Neuronal stem cell (in vitro differentiated cells): ENCODE measurements around the gene PCBP1.

ENCODE experiments used
- DNase-seq: peaks from one replicate; pipeline ENCODE4 v3.0.0-alpha.2; 2013; ENCODE audit warnings: low spot score
- H2AFZ ChIP-seq: one replicate; pipeline ENCODE4 v1.6.1; 2013; ENCODE audit warnings: mild to moderate bottlenecking, low read length, inconsistent platforms
- H2AK5ac ChIP-seq: 2 replicates; pipeline ENCODE4 v1.6.1; 2013; ENCODE audit warnings: low read depth, mild to moderate bottlenecking, inconsistent platforms, low read length, moderate library complexity, mixed read lengths
- H2BK120ac ChIP-seq: 2 replicates; pipeline ENCODE4 v1.6.1; 2013; ENCODE audit warnings: low read depth, mild to moderate bottlenecking, inconsistent platforms, low read length, moderate library complexity, mixed read lengths
- H2BK12ac ChIP-seq: one replicate; pipeline ENCODE4 v1.6.1; 2013; ENCODE audit warnings: low read length, inconsistent platforms
- H2BK15ac ChIP-seq: 2 replicates; pipeline ENCODE4 v1.6.1; 2013; ENCODE audit warnings: mild to moderate bottlenecking, low read length, inconsistent platforms, mixed read lengths
- H2BK5ac ChIP-seq: one replicate; pipeline ENCODE4 v1.6.1; 2013; ENCODE audit warnings: inconsistent platforms, mild to moderate bottlenecking, low read length, moderate library complexity
- H3K14ac ChIP-seq: one replicate; pipeline ENCODE4 v1.6.1; 2013; ENCODE audit warnings: low read length, inconsistent platforms
- H3K18ac ChIP-seq: 2 replicates; pipeline ENCODE4 v1.6.1; 2013; ENCODE audit warnings: low read length, inconsistent platforms
- H3K23ac ChIP-seq: 2 replicates; pipeline ENCODE4 v1.6.1; 2013; ENCODE audit warnings: low read depth, mild to moderate bottlenecking, mixed read lengths, low read length, inconsistent platforms; ENCODE audit not compliant: poor library complexity
- H3K27ac ChIP-seq: replicated peaks from 3 replicates; pipeline ENCODE4 v1.5.1; 2013; ENCODE audit warnings: low read length, inconsistent platforms
- H3K27me3 ChIP-seq, 3 experiments: 2 replicates each; pipeline ENCODE4 v1.6.1; 2013; ENCODE audit warnings: low read length in 3 of 3, mild to moderate bottlenecking in 2 of 3, inconsistent platforms in 1 of 3, low read depth in 1 of 3, mixed read lengths in 1 of 3, moderate library complexity in 1 of 3; ENCODE audit not compliant: control insufficient read depth in 3 of 3, insufficient read depth in 3 of 3
- H3K36me3 ChIP-seq, 2 donors: replicated peaks in 1 of 2; 2 replicates each; pipeline ENCODE4 v1.6.1; 2013; ENCODE audit warnings: low read length in 2 of 2; ENCODE audit not compliant: control insufficient read depth in 2 of 2, insufficient read depth in 2 of 2
- H3K4ac ChIP-seq: 2 replicates; pipeline ENCODE4 v1.6.1; 2013; ENCODE audit warnings: inconsistent platforms, mild to moderate bottlenecking, low read length, moderate library complexity
- H3K4me1 ChIP-seq, 2 donors: 1 replicate in 1 of 2; 2 replicates in 1 of 2; pipeline ENCODE4 v1.6.1; 2013; ENCODE audit warnings: low read length in 2 of 2, low read depth in 1 of 2; ENCODE audit not compliant: control insufficient read depth in 2 of 2, insufficient read depth in 1 of 2
- H3K4me2 ChIP-seq: one replicate; pipeline ENCODE4 v1.6.1; 2013; ENCODE audit warnings: mild to moderate bottlenecking, low read length, inconsistent platforms; ENCODE audit not compliant: insufficient read depth, poor library complexity, severe bottlenecking
- H3K4me3 ChIP-seq, 2 donors: 2 replicates each; pipeline ENCODE4 v1.5.1; 2013; ENCODE audit warnings: low read length in 2 of 2, mild to moderate bottlenecking in 2 of 2, inconsistent platforms in 1 of 2, moderate library complexity in 1 of 2
- H3K79me1 ChIP-seq: one replicate; pipeline ENCODE4 v1.6.1; 2013; ENCODE audit warnings: low read depth, mild to moderate bottlenecking, inconsistent platforms, low read length, moderate library complexity
- H3K9ac ChIP-seq: one replicate; pipeline ENCODE4 v1.6.1; 2013; ENCODE audit warnings: mild to moderate bottlenecking, low read depth, low read length, inconsistent platforms; ENCODE audit not compliant: poor library complexity
- H3K9me3 ChIP-seq, 2 donors: replicated peaks in 1 of 2; 2 replicates each; pipeline versions ENCODE3 to v1.6.1; 2013; ENCODE audit warnings: low read length in 2 of 2, mild to moderate bottlenecking in 2 of 2, inconsistent platforms in 1 of 2, low read depth in 1 of 2, mixed read lengths in 1 of 2, moderate library complexity in 1 of 2; ENCODE audit not compliant: control insufficient read depth in 2 of 2, insufficient read depth in 1 of 2
- H4K8ac ChIP-seq: one replicate; pipeline ENCODE4 v1.6.1; 2013; ENCODE audit warnings: low read depth, mild to moderate bottlenecking, inconsistent platforms, low read length, moderate library complexity
- H4K91ac ChIP-seq: one replicate; pipeline ENCODE4 v1.6.1; 2013; ENCODE audit warnings: low read length, low read depth, mild to moderate bottlenecking, inconsistent platforms; ENCODE audit not compliant: poor library complexity
- WGBS, 2 donors: extraction: QIAGEN DNeasy Blood & Tissue Kit; methylation state at CpG; one replicate each; pipeline ENCODE4 v1.1.7; 2013; ENCODE audit warnings: missing lambda C conversion rate in 2 of 2, mixed read lengths in 1 of 2; ENCODE audit not compliant: insufficient read length in 2 of 2, insufficient replicate concordance in 1 of 2; ENCODE audit errors: extremely low coverage in 2 of 2; 5-methylcytosine and 5-hydroxymethylcytosine counted together

PCBP1 gene

GRCh38 chr2:70094978-70095719 lies 7.9 kb downstream of the PCBP1 start:
- H3K18ac ChIP-seq: no peak overlapping the region
- H2AK5ac ChIP-seq: no peak overlapping the region
- no CpG with 5 or more reads among the region's 5 CpGs for WGBS, 2 donors
- H3K9ac ChIP-seq: no peak overlapping the region
- H2BK120ac ChIP-seq: no peak overlapping the region
- H4K8ac ChIP-seq: no peak overlapping the region
- no peak overlapping the region for H2BK12ac ChIP-seq
- H4K91ac ChIP-seq: no peak overlapping the region
- no peak overlapping the region for H3K23ac ChIP-seq
- H3K79me1 ChIP-seq: no peaks in the 10 kb centered on the region
- no peak overlapping the region for H3K14ac ChIP-seq
- H2BK15ac ChIP-seq: no peak overlapping the region
- no peaks in the 10 kb centered on the region for H3K27me3 ChIP-seq
- no peak overlapping the region for H2AFZ ChIP-seq
- H2BK5ac ChIP-seq: no peak overlapping the region
- H3K4me1 ChIP-seq: peaks cover 0 to under 1% of the 10 kb centered on the region in 2 donors
- H3K4me2 ChIP-seq: no peak overlapping the region
- H3K9me3 ChIP-seq: no peaks in the 10 kb centered on the region
- peaks cover 0 to 6% of the 10 kb centered on the region in 2 donors for H3K36me3 ChIP-seq
- H3K4ac ChIP-seq: no peak overlapping the region
- H3K4me3 ChIP-seq: no peak overlapping the region
- no peak for DNase-seq
- H3K27ac ChIP-seq: no peak overlapping the region

GRCh38 chr2:70095720-70096670 lies 8.7 kb downstream of the PCBP1 start:
- Histone ChIP-seq H4K8ac (no peak overlapping the region), H4K91ac (no peak overlapping the region), H3K27me3 (no peaks in the 10 kb centered on the region), H2AFZ (no peak overlapping the region), H3K23ac (no peak overlapping the region), H3K18ac (no peak overlapping the region), H2BK5ac (no peak overlapping the region), H3K36me3 (no peaks in the 10 kb centered on the region), H2BK120ac (no peak overlapping the region), H3K4me3 (no peak overlapping the region), H3K27ac (no peak overlapping the region), H3K79me1 (no peaks in the 10 kb centered on the region), H3K9me3 (no peaks in the 10 kb centered on the region), H2AK5ac (no peak overlapping the region), H2BK15ac (no peak overlapping the region), H3K4ac (no peak overlapping the region), H2BK12ac (no peak overlapping the region), H3K4me2 (no peak overlapping the region), H3K9ac (no peak overlapping the region), H3K14ac (no peak overlapping the region), H3K4me1 (no peaks in the 10 kb centered on the region)
- DNase-seq: no peak
- WGBS, 2 donors: no CpG with 5 or more reads among the region's 16 CpGs

GRCh38 chr2:70098032-70098431 lies 10.8 kb downstream of the PCBP1 start:
- Histone ChIP-seq H3K23ac (no peak overlapping the region), H3K4ac (no peak overlapping the region), H2AK5ac (no peak overlapping the region), H3K4me2 (no peak overlapping the region), H3K79me1 (no peaks in the 10 kb centered on the region), H3K9ac (no peak overlapping the region), H3K27ac (no peak overlapping the region), H3K9me3 (no peaks in the 10 kb centered on the region), H4K91ac (no peak overlapping the region), H2BK120ac (no peak overlapping the region), H2BK12ac (no peak overlapping the region), H2BK15ac (no peak overlapping the region), H3K4me3 (no peak overlapping the region), H3K4me1 (no peaks in the 10 kb centered on the region), H3K36me3 (no peaks in the 10 kb centered on the region), H3K14ac (no peak overlapping the region), H4K8ac (no peak overlapping the region), H2AFZ (no peak overlapping the region), H3K27me3 (no peaks in the 10 kb centered on the region), H3K18ac (no peak overlapping the region), H2BK5ac (no peak overlapping the region)
- DNase-seq: no peak
- WGBS, 2 donors: no CpG with 5 or more reads among the region's 4 CpGs

- Histone ChIP-seq H3K14ac (no peak overlapping the region), H4K8ac (no peak overlapping the region), H2BK12ac (no peak overlapping the region), H4K91ac (no peak overlapping the region), H2BK5ac (no peak overlapping the region), H3K23ac (no peak overlapping the region), H3K79me1 (no peaks in the 10 kb centered on the region), H3K4me1 (peaks cover 0 to under 1% of the 10 kb centered on the region in 2 donors), H3K36me3 (no peaks in the 10 kb centered on the region), H3K4me3 (no peak overlapping the region), H3K9me3 (no peaks in the 10 kb centered on the region), H2AK5ac (no peak overlapping the region), H3K4me2 (no peak overlapping the region), H2BK15ac (no peak overlapping the region), H3K18ac (no peak overlapping the region), H3K9ac (no peak overlapping the region), H3K27me3 (no peaks in the 10 kb centered on the region), H2AFZ (no peak overlapping the region), H3K4ac (no peak overlapping the region), H2BK120ac (no peak overlapping the region), H3K27ac (no peak overlapping the region)
- no CpG with 5 or more reads among the region's 2 CpGs for WGBS, 2 donors
- no peak for DNase-seq
Observed at GRCh38 chr2:70099270-70099669, 12.0 kb downstream of the PCBP1 start.
